KMS-11 (cell line): ENCODE data around the gene JARID2.

Experiments used
- H2AFZ ChIP-seq: fragments of 200-600 bp; sonication (generic); 2 replicates; pipeline ENCODE4 v1.6.1; 2016; ENCODE audit warnings: antibody characterized with exemption, mixed run types, low read depth
- H3K27ac ChIP-seq: fragments of 200-600 bp; sonication (generic); 2 replicates; pipeline ENCODE4 v1.6.1; 2016; ENCODE audit warnings: mild to moderate bottlenecking, mixed run types
- H3K27me3 ChIP-seq: fragments of 200-600 bp; sonication (generic); 2 replicates; pipeline ENCODE4 v1.6.1; 2017; ENCODE audit warnings: mild to moderate bottlenecking, low read depth, mixed run types, moderate library complexity; ENCODE audit not compliant: insufficient read depth
- H3K36me3 ChIP-seq: fragments of 200-600 bp; sonication (generic); 2 replicates; pipeline ENCODE4 v1.6.1; 2017; ENCODE audit warnings: mild to moderate bottlenecking, mixed run types; ENCODE audit not compliant: insufficient read depth
- H3K4me1 ChIP-seq: fragments of 200-600 bp; sonication (generic); 2 replicates; pipeline ENCODE4 v1.6.1; 2016; ENCODE audit warnings: mild to moderate bottlenecking, low read depth, mixed run types; ENCODE audit not compliant: poor library complexity, severe bottlenecking
- H3K4me2 ChIP-seq: fragments of 200-600 bp; sonication (generic); 2 replicates; pipeline ENCODE4 v1.7.0; 2016; ENCODE audit warnings: mild to moderate bottlenecking, mixed run types
- H3K4me3 ChIP-seq: fragments of 200-600 bp; sonication (generic); IDR thresholded peaks from 2 replicates; pipeline ENCODE4 v1.6.1; 2017; ENCODE audit warnings: low read depth, low read length, mixed read lengths; ENCODE audit not compliant: insufficient read depth
- H3K79me2 ChIP-seq: fragments of 200-600 bp; sonication (generic); 2 replicates; pipeline ENCODE4 v1.6.1; 2016; ENCODE audit warnings: low read depth, mixed run types; ENCODE audit not compliant: insufficient read depth
- H3K9ac ChIP-seq: fragments of 200-600 bp; sonication (generic); 2 replicates; pipeline ENCODE4 v1.6.1; 2016; ENCODE audit warnings: mild to moderate bottlenecking, mixed run types
- H4K20me1 ChIP-seq: fragments of 200-600 bp; sonication (generic); 2 replicates; pipeline ENCODE4 v1.6.1; 2016; ENCODE audit warnings: mild to moderate bottlenecking, mixed run types; ENCODE audit not compliant: insufficient read depth
- TF ChIP-seq, protein P1 (sequence below): fragments of 200-600 bp; sonication (generic); conservative IDR thresholded peaks from 2 replicates; pipeline ENCODE4 v1.6.1; 2017; ENCODE audit warnings: low read depth, mild to moderate bottlenecking, antibody characterized with exemption, low read length, moderate library complexity, mixed read lengths

JARID2 gene

GRCh38 chr6:15417811-15418210 is 171.9 kb downstream of the JARID2 start:
- Histone ChIP-seq H3K9ac (no peak overlapping the region), H4K20me1 (no peaks in the 10 kb centered on the region), H3K4me2 (no peak overlapping the region), H3K36me3 (no peaks in the 10 kb centered on the region), H3K27me3 (no peaks in the 10 kb centered on the region), H2AFZ (no peak overlapping the region), H3K27ac (no peak overlapping the region), H3K79me2 (no peaks in the 10 kb centered on the region), H3K4me1 (no peaks in the 10 kb centered on the region), H3K4me3 (no peak overlapping the region)
- TF ChIP-seq, protein P1, sequence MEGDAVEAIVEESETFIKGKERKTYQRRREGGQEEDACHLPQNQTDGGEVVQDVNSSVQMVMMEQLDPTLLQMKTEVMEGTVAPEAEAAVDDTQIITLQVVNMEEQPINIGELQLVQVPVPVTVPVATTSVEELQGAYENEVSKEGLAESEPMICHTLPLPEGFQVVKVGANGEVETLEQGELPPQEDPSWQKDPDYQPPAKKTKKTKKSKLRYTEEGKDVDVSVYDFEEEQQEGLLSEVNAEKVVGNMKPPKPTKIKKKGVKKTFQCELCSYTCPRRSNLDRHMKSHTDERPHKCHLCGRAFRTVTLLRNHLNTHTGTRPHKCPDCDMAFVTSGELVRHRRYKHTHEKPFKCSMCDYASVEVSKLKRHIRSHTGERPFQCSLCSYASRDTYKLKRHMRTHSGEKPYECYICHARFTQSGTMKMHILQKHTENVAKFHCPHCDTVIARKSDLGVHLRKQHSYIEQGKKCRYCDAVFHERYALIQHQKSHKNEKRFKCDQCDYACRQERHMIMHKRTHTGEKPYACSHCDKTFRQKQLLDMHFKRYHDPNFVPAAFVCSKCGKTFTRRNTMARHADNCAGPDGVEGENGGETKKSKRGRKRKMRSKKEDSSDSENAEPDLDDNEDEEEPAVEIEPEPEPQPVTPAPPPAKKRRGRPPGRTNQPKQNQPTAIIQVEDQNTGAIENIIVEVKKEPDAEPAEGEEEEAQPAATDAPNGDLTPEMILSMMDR = no peak

GRCh38 chr6:15419493-15419892 is 173.6 kb downstream of the JARID2 start:
- no peak overlapping the region for H2AFZ ChIP-seq
- no peaks in the 10 kb centered on the region for H3K79me2 ChIP-seq
- no peaks in the 10 kb centered on the region for H3K36me3 ChIP-seq
- H3K27me3 ChIP-seq = no peaks in the 10 kb centered on the region
- TF ChIP-seq, protein P1 = no peak
- H3K9ac ChIP-seq = no peak overlapping the region
- H3K27ac ChIP-seq = no peak overlapping the region
- no peak overlapping the region for H3K4me2 ChIP-seq
- no peaks in the 10 kb centered on the region for H3K4me1 ChIP-seq
- H4K20me1 ChIP-seq = no peaks in the 10 kb centered on the region
- H3K4me3 ChIP-seq = no peak overlapping the region

- Histone ChIP-seq H3K27me3 (no peaks in the 10 kb centered on the region), H3K9ac (no peak overlapping the region), H4K20me1 (no peaks in the 10 kb centered on the region; the same call in 1 of the 2 replicates), H3K36me3 (no peaks in the 10 kb centered on the region), H3K4me2 (no peak overlapping the region), H3K27ac (no peak overlapping the region), H3K79me2 (no peaks in the 10 kb centered on the region), H3K4me3 (no peak overlapping the region), H2AFZ (no peak overlapping the region), H3K4me1 (no peaks in the 10 kb centered on the region)
- TF ChIP-seq, protein P1 = no peak
These were observed 175.1 kb downstream of the JARID2 start for GRCh38 chr6:15420959-15421438.

DNA sequence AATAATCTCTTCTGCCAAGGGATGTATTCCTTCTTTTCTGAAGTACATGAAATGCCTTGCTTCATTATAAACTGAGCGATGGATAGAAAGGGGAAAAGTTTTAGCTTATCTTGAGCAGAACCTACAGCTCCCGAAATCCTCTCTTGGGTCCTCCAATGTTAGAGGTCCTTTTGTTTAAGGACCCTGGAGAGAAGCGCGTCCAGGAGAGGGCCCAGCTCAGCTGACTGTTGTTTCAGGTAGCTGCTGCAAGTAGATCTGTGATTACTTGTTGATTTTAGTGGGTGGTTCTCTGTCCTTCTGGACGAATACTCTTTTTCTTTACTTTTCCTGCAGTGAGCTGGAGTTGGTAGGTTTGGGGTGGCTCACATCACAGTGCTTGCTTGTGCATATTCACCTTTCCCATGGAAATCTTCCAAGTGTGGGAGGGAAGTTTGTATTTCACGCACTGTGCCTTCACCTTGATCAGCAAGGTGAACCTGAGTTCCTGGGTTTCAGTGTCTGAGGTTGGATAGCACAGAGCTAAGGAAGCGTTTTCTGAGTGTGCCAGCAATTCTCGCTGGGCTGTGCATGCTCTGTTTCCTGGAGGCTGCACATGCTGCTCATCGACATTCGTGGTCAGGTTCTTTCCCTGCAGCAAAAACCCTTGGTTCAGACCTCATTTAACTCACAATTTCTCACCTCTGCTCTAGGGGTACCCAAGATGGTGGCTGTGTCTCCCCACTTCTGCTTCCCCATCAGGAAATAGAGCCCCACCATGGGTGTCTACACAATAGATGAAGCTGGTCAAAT is 176.3 kb downstream of the JARID2 start:
- Histone ChIP-seq H3K4me1 (no peaks in the 10 kb centered on the region), H3K27ac (no peak overlapping the region), H4K20me1 (no peaks in the 10 kb centered on the region; the same call in 1 of the 2 replicates), H3K27me3 (no peaks in the 10 kb centered on the region), H2AFZ (no peak overlapping the region), H3K9ac (no peak overlapping the region), H3K79me2 (no peaks in the 10 kb centered on the region), H3K4me2 (no peak overlapping the region), H3K4me3 (no peak overlapping the region), H3K36me3 (no peaks in the 10 kb centered on the region)
- TF ChIP-seq, protein P1 = no peak
